Natural killer cell (primary cell): Measurements from ENCODE around the gene PROC. TPM values are rescaled to one million over a fixed set of nuclear protein-coding genes. Genes with fewer than 3 reads are reported as not detected.
"Not testable (repeated sequence)": the region's sequence is repeated elsewhere in the genome, so short reads cannot be mapped to it uniquely, and the experiment has no call there.

Source experiments
- ATAC-seq, 3 donors: fragments of 150-1000 bp in 2 of 3; fragments of 200-7000 bp in 1 of 3; cut with Tn5 transposase; 1 replicate in 1 of 3; 2 replicates in 2 of 3; pipeline ENCODE4 v1.10.0; 2021; ENCODE audit warnings: mild to moderate bottlenecking in 2 of 3, moderate library complexity in 2 of 3
- DNase-seq, 2 donors: peaks; one replicate each; pipeline versions ENCODE4 v3.0.0 to v3.0.0-alpha.2; 2013 to 2021; ENCODE audit warnings: mixed read lengths in 1 of 2
- H3K27ac ChIP-seq: one replicate; pipeline ENCODE4 v1.5.1; 2013; ENCODE audit warnings: mild to moderate bottlenecking, low read length
- H3K27me3 ChIP-seq: one replicate; pipeline ENCODE4 v1.6.1; 2013; ENCODE audit warnings: low read length; ENCODE audit not compliant: control insufficient read depth, insufficient read depth
- H3K36me3 ChIP-seq: one replicate; pipeline ENCODE4 v1.6.1; 2013; ENCODE audit warnings: low read length; ENCODE audit not compliant: control insufficient read depth, insufficient read depth
- H3K4me1 ChIP-seq: one replicate; pipeline ENCODE4 v1.6.1; 2013; ENCODE audit warnings: low read length; ENCODE audit not compliant: control insufficient read depth, insufficient read depth
- H3K4me3 ChIP-seq: one replicate; pipeline ENCODE4 v1.5.1; 2013; ENCODE audit warnings: low read length
- H3K9me3 ChIP-seq: one replicate; pipeline ENCODE4 v1.6.1; 2013; ENCODE audit warnings: low read length; ENCODE audit not compliant: control insufficient read depth, insufficient read depth
- H3K27ac Mint-ChIP-seq, 2 donors: one replicate each; pipeline ENCODE4 v1.8.0; 2022; ENCODE audit warnings: mild to moderate bottlenecking in 2 of 2, mixed read lengths in 2 of 2, moderate library complexity in 1 of 2
- H3K27me3 Mint-ChIP-seq, 2 donors: one replicate each; pipeline ENCODE4 v1.8.0; 2022; ENCODE audit warnings: low read depth in 2 of 2, mixed read lengths in 2 of 2
- H3K36me3 Mint-ChIP-seq: one replicate; pipeline ENCODE4 v1.8.0; 2022; ENCODE audit warnings: mixed read lengths
- H3K4me1 Mint-ChIP-seq, 2 donors: one replicate each; pipeline ENCODE4 v1.8.0; 2022; ENCODE audit warnings: mixed read lengths in 2 of 2
- H3K4me3 Mint-ChIP-seq: one replicate; pipeline ENCODE4 v1.8.0; 2022; ENCODE audit warnings: mild to moderate bottlenecking, moderate library complexity, mixed read lengths
- H3K9me3 Mint-ChIP-seq, 2 donors: one replicate each; pipeline ENCODE4 v1.8.0; 2022; ENCODE audit warnings: mixed read lengths in 2 of 2
- WGBS: methylation state at CpG from one replicate; pipeline ENCODE4 v1.1.7; 2013; ENCODE audit warnings: missing lambda C conversion rate; ENCODE audit not compliant: insufficient coverage; 5-methylcytosine and 5-hydroxymethylcytosine counted together
- intact Hi-C: fragments of 100-400 bp; cut with micrococcal nuclease; formaldehyde crosslinking; loops from one replicate; pipeline ENCODE4 v1.14.2; 2022
- total RNA-seq, 4 donors: library from RNA; stranded (reverse); fragments of 120-200 nt in 1 of 4; gene quantifications; one replicate each; pipeline versions ENCODE4 v1.2.3 to v1.2.4, GENCODE V29; 2013 to 2022
- TF ChIP-seq, protein P1 (sequence below): fragments of 200-600 bp; IDR thresholded peaks from one replicate; pipeline ENCODE4 v1.8.0; 2022; ENCODE audit warnings: antibody characterized with exemption

PROC gene
- total RNA-seq, 3 donors from 2014 or later (not counting 1 experiment from before 2014, with no cell fraction given), result not detected

DNA sequence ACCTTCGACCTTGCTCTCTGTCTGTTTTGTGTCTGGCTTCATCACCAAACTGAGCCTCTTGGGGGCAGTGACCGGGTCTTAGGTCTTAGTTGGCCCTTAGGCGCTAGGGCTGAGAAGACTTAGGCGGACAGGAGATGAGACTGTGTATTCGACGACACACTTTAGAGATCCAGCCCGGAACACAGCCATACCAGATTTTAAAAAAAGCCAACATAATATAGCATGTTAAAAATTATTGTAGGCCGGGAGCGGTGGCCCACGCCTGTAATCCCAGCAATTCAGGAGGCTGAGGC is 9.5 kb upstream of the PROC start:
- no peak overlapping the region for H3K4me3 ChIP-seq
- H3K27ac Mint-ChIP-seq, result peak overlapping the region in 1 of 2 donors; percentile 88
- no peaks in the 10 kb centered on the region for H3K9me3 Mint-ChIP-seq

DNA sequence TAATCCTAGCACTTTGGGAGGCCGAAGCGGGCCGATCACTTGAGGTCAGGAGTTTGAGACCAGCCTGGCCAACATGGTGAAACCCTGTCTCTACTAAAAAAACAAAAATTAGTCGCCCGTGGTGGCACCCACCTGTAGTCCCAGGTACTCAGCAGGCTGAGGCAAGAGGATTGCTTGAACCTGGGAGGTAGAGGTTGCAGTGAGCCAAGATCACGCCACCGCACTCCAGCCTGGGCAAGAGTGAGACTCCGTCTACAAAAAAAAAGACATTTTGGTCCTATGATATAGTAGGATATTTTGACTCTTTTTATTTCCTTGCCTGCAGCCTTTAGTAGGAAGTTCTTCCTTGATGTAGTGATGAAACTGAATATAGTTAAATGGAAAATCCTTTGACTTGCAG is 8.5 kb upstream of the PROC start:
- not testable (repeated sequence) for H3K27me3 ChIP-seq, H3K9me3 Mint-ChIP-seq, H3K4me1 Mint-ChIP-seq, H3K4me3 ChIP-seq, H3K36me3 ChIP-seq, ATAC-seq, H3K4me3 Mint-ChIP-seq, H3K27ac ChIP-seq, DNase-seq, H3K36me3 Mint-ChIP-seq, H3K9me3 ChIP-seq
- 98% methylated on average over 8 of the region's 8 CpGs for WGBS
- H3K4me1 ChIP-seq, result peaks cover 10% of the 10 kb centered on the region
- H3K27me3 Mint-ChIP-seq, result peaks cover 9 to 19% of the 10 kb centered on the region in 2 donors
- intact Hi-C loops, result loop anchor here (2.0 to 10.0 kb wide), 2 partner anchors 55 to 325 kb away; no protein-coding TSS in a partner anchor
- H3K27ac Mint-ChIP-seq, result peak overlapping the region in 1 of 2 donors; percentile 48

More for the DNA sequence above, 9.5 kb upstream of the PROC start:
- no peak for DNase-seq
- Mint-ChIP-seq H3K4me3 (peak overlapping the region; percentile 72), H3K4me1 (peaks cover 0 to 9% of the 10 kb centered on the region in 2 donors), H3K36me3 (no peaks in the 10 kb centered on the region), H3K27me3 (peaks cover 7 to 19% of the 10 kb centered on the region in 2 donors)
- Histone ChIP-seq H3K4me1 (peaks cover 10% of the 10 kb centered on the region), H3K9me3 (no peaks in the 10 kb centered on the region), H3K36me3 (no peaks in the 10 kb centered on the region), H3K27ac (no peak overlapping the region), H3K27me3 (no peaks in the 10 kb centered on the region)
- intact Hi-C loops, result loop anchor here (1.0 to 10.0 kb wide), 4 partner anchors 21 to 324 kb away; partner anchors contain the start of genes IWS1 and MAP3K2
- TF ChIP-seq, protein P1, sequence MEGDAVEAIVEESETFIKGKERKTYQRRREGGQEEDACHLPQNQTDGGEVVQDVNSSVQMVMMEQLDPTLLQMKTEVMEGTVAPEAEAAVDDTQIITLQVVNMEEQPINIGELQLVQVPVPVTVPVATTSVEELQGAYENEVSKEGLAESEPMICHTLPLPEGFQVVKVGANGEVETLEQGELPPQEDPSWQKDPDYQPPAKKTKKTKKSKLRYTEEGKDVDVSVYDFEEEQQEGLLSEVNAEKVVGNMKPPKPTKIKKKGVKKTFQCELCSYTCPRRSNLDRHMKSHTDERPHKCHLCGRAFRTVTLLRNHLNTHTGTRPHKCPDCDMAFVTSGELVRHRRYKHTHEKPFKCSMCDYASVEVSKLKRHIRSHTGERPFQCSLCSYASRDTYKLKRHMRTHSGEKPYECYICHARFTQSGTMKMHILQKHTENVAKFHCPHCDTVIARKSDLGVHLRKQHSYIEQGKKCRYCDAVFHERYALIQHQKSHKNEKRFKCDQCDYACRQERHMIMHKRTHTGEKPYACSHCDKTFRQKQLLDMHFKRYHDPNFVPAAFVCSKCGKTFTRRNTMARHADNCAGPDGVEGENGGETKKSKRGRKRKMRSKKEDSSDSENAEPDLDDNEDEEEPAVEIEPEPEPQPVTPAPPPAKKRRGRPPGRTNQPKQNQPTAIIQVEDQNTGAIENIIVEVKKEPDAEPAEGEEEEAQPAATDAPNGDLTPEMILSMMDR, result no peak
- 94% methylated on average over 8 of the region's 10 CpGs for WGBS
- no peak for ATAC-seq

DNA sequence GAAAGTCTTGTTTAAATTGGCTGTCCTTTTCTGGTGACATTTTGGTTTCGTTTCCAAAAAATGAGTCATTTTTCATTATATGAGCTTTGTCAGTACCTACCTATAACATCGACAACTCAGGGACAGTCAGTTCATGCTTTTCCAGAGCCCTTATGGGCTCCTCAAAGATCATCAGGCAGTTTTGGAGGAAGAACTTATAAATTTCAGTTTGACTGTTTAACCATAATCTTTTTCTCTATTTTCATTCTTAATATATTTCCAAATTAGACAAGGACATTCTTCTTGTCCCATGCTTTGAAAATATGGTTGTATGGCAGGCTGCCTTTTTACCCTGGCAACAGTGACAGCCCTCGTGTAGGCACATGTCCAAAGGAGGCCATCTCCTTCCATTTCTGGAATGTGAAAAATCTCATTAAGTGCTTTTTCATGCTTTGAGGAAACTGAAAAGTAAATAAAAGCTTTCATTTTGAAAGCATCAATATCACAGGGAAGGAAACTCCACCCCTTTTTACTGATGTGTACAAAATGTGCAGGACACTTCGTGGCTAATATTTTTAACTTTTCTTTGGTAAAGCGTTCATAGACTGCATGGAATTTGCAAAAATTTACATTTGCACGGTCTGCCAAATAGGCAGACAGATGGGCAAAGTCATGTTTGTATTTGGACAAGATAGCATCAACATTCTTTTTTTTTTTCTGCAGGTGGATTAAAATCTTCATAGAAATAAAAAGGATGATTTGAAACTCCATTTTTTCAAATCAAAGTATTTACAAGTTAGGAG is 7.2 kb upstream of the PROC start:
- Histone ChIP-seq H3K4me3 (no peak overlapping the region), H3K4me1 (peaks cover 19% of the 10 kb centered on the region), H3K27me3 (no peaks in the 10 kb centered on the region), H3K36me3 (no peaks in the 10 kb centered on the region), H3K27ac (no peak overlapping the region), H3K9me3 (no peaks in the 10 kb centered on the region)
- ATAC-seq (no peak), DNase-seq (peak in 1 of 2 donors; percentile 25)
- Mint-ChIP-seq H3K9me3 (no peaks in the 10 kb centered on the region), H3K27ac (peak overlapping the region in 1 of 2 donors; percentile 23), H3K27me3 (peaks cover 9 to 19% of the 10 kb centered on the region in 2 donors), H3K36me3 (no peaks in the 10 kb centered on the region), H3K4me1 (peaks cover 4 to 13% of the 10 kb centered on the region in 2 donors), H3K4me3 (no peak overlapping the region)
- TF ChIP-seq, protein P1, result no peak
- WGBS, result 57% methylated on average over 6 of the region's 6 CpGs
- intact Hi-C loops, result no loop called here

DNA sequence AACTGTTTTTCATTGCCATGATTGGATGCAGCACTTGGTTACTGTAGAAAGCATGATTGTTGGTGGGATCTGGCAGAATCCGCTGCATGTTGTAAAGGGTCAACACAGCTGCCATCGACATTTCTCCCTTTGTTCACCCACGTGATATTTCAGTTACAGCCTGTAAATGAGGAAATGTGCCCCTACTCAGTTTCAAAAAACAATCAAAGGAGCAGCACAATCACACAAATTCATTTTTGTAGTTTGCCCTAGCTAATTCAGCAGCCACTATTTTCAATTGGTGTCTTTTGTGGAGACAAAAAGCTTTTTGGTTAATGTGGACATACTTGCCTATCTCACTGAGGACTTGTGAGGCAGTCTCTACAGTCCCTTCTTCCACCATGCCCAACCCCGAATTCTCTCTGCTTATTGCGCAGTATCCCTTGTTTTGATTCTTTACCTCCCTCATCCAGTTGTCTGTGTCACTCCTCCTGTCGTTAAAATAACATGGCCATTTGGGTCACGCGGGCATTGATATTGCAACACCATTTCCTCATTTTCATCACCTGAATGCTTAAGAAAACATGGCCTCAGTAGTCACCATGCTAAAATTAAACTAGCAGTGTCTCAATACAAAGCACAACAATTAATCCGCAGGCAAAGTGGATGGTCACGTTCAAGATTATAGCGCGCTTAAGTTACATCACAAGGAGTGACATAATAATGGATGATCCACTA is 6.4 kb upstream of the PROC start:
- Mint-ChIP-seq H3K36me3 (no peaks in the 10 kb centered on the region), H3K4me3 (no peak overlapping the region), H3K9me3 (no peaks in the 10 kb centered on the region), H3K4me1 (peaks cover 12 to 20% of the 10 kb centered on the region in 2 donors), H3K27me3 (peaks cover 14 to 23% of the 10 kb centered on the region in 2 donors), H3K27ac (peak overlapping the region in 1 of 2 donors; percentile 61)
- TF ChIP-seq, protein P1, result no peak
- Histone ChIP-seq H3K4me3 (no peak overlapping the region), H3K27me3 (no peaks in the 10 kb centered on the region), H3K36me3 (no peaks in the 10 kb centered on the region), H3K9me3 (no peaks in the 10 kb centered on the region), H3K27ac (no peak overlapping the region), H3K4me1 (peaks cover 26% of the 10 kb centered on the region)
- intact Hi-C loops, result no loop called here
- 71% methylated on average over 12 of the region's 12 CpGs for WGBS
- DNase-seq, result no peak
- ATAC-seq, result no peak
